ENCODE measurements around the gene KRTAP4-16.
"Not testable (repeated sequence)": the region's sequence is repeated elsewhere in the genome, so short reads cannot be mapped to it uniquely, and the experiment has no call there.

GRCh38 chr17:41084100-41084856 is 17.7 kb downstream of the KRTAP4-16 start, which contains the start of gene KRTAP4-7:
- TF ChIP-seq, protein P1, sequence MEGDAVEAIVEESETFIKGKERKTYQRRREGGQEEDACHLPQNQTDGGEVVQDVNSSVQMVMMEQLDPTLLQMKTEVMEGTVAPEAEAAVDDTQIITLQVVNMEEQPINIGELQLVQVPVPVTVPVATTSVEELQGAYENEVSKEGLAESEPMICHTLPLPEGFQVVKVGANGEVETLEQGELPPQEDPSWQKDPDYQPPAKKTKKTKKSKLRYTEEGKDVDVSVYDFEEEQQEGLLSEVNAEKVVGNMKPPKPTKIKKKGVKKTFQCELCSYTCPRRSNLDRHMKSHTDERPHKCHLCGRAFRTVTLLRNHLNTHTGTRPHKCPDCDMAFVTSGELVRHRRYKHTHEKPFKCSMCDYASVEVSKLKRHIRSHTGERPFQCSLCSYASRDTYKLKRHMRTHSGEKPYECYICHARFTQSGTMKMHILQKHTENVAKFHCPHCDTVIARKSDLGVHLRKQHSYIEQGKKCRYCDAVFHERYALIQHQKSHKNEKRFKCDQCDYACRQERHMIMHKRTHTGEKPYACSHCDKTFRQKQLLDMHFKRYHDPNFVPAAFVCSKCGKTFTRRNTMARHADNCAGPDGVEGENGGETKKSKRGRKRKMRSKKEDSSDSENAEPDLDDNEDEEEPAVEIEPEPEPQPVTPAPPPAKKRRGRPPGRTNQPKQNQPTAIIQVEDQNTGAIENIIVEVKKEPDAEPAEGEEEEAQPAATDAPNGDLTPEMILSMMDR (IDR thresholded peaks at IDR 0.05; ENCODE audit: insufficient read depth, low read depth, low read length) = not testable (repeated sequence)
- TF ChIP-seq EZH2 (IDR thresholded peaks at IDR 0.05; ENCODE audit: insufficient read depth, low read length) = not testable (repeated sequence)
